Stimulated activated CD4-positive, alpha-beta T cell treated with anti-CD3 and anti-CD28 coated beads, Interleukin-4, amount 100 ng/mL, for 24 hours (primary cell): ENCODE results near the gene SPIN1.

Experiments
- DNase-seq: peaks from one replicate; pipeline ENCODE4 v3.0.0-alpha.2; 2020

Gene SPIN1

DNA sequence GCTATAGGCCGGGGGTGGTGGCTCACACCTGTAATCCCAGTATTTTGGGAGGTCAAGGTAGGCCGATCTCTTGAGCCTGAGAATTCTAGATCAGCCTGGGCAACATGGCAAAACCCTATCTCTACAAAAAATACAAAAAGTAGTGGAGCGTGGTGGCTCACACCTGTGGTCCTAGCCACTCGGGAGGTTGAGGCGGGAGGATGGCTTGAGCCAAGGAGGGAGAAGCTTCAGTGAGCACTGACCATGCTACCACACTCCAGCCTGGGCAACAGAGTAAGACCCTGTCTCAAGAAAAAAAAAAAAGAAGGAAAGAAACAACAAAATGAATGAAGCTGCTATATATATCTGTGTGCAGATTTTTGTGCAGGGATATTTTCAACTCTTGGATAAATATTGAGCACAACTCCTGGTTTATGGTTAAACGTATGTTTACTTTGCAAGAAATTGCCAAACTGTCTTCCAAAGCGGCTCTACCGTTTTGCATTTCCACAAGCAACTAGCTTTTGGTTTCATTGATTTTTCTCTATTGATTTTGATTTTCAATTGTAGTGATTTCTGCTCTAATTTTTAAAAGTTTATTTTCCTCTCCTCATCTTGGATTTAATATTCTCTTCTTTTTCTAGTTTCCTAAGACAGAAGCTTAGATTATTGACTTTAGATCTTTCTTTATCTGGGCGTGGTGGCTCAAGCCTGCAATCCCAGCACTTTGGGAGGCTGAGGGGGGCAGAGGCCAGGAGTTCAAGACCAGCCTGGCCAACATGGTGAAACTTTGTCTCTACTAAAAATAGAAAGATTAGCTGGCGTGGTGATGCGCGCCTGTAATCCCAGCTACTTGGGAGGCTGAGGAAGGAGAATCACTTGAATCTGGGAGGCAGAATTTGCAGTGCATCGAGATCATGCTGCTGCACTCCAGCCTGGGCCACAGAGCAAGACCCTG lies 49.2 kb downstream of the SPIN1 start:
- DNase-seq = no peak

GRCh38 chr9:88438811-88439210 lies 50.6 kb downstream of the SPIN1 start:
- DNase-seq = no peak

DNA sequence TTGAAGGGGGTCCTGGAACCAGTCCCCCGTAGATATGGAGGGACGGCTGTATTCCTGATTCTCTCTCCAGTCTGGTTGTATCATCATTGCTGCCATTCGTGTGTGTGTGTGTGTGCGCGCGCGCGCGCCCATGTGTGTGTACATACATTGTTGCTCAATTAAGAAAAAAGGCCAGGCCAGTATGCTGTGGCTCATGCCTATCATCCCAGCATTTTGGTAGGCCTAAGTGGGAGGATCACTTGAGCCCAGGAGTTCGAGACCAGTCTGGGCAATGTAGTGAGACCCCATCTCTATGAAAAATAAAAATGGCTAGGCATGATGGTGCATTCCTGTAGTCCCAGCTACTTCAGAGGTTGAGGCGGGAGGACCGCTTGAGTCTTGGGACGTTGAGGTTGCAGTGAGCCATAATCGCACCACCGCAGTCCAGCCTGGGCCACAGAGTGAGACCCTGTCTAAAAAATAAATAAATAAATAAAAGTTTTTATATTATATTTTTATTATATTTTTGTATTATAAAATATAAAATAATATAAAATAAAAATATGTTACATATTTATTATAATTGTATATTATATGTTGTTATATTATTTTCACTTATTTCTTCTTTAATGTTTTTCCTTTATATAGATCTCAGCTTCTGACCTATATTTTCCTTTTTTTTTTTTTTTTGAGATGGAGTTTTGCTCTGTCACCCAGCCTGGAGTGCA lies 53.2 kb downstream of the SPIN1 start:
- no peak for DNase-seq

GRCh38 chr9:88443480-88444113 lies 55.4 kb downstream of the SPIN1 start:
- DNase-seq = no peak

GRCh38 chr9:88446728-88447127 lies 58.5 kb downstream of the SPIN1 start:
- no peak for DNase-seq

- no peak for DNase-seq
These were observed 59.2 kb downstream of the SPIN1 start for GRCh38 chr9:88447431-88447830.

- DNase-seq = no peak
These were observed 62.9 kb downstream of the SPIN1 start for GRCh38 chr9:88451160-88451559.

DNA sequence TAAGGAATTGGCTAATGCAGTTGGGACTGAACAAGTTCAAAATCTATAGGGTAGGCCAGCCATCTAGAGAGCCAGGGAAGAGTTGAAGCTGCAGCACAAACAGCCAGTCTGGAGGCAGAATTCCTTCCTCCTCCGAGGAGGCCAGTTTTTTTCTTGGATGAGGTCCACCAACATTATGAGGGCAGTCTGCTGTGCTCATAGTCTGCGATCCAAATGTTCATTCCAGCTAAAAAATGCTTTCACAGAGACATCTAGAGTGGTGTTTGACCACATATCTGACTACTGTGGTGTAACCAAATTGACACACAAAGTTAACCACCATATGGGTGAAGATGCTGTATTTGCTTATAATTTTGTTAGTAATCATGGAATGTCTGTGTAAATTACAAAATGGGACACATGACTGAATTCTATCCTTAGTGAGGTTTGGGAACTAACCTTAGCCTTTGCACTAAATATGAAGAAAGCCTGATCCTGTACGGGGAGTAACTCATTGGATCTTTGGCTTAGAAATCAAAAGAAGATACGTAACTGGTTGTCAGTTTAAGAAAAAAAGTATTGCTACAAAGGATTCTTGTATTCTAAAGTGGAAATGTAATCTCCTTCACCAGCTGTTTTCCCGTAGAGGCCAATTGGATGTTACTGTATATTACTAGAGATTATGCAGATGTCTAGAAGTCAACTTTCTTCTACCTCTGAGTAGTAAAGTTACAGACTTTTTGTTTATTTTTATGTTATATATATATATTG lies 70.6 kb downstream of the SPIN1 start:
- no peak for DNase-seq

DNA sequence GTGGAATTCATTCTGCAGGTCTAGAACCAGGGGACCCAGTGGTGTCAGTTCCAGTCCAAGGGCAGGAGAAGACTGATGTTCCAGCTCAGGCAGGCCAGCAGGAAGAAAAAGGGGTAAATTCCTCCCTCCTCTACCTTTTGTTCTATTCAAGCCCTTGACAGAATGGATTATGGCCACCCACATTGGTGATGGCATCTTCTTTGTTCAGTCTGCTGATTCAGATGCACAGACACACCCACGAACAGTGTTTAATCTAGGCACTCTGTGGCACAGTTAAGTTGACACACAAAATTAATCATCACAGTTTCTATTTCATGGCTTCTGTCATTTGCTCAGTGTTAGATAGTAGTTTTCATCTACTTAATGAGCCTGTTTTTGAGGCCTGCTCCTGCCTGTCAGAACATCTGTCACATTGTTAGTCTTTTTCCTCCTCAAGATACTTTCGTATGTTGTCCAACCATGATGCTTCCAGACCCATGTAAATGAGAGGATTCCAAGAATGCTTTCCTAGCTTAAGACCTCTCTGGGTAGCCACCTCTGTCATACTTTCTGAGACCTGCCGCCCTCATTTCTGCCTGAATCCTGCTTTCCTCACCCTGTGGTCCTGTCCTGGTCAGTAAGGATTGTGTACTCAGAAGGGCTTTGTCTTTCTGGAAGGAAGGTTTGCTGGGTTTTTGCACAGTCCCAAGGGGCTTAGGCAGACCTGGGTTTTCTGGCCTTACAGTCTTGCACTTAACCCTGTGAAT lies 72.5 kb downstream of the SPIN1 start:
- peak; percentile 23 for DNase-seq

- DNase-seq = no peak
These were observed 73.9 kb downstream of the SPIN1 start for GRCh38 chr9:88462191-88462590.

GRCh38 chr9:88464851-88465250 lies 76.6 kb downstream of the SPIN1 start:
- DNase-seq = no peak

DNA sequence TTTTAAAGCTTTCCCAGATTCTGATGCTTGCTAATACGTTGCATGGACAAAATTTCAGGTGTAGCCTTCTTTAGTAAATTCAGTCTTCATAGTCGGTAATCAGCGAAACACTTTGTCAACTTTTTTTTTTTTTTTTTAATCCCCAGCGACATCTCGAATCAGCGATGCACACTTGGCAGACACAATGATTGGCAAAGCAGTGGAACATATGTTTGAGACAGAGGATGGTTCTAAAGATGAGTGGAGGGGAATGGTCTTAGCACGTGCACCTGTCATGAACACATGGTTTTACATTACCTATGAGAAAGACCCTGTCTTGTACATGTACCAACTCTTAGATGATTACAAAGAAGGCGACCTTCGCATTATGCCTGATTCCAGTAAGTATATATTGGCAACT lies 80.0 kb downstream of the SPIN1 start:
- no peak for DNase-seq

DNA sequence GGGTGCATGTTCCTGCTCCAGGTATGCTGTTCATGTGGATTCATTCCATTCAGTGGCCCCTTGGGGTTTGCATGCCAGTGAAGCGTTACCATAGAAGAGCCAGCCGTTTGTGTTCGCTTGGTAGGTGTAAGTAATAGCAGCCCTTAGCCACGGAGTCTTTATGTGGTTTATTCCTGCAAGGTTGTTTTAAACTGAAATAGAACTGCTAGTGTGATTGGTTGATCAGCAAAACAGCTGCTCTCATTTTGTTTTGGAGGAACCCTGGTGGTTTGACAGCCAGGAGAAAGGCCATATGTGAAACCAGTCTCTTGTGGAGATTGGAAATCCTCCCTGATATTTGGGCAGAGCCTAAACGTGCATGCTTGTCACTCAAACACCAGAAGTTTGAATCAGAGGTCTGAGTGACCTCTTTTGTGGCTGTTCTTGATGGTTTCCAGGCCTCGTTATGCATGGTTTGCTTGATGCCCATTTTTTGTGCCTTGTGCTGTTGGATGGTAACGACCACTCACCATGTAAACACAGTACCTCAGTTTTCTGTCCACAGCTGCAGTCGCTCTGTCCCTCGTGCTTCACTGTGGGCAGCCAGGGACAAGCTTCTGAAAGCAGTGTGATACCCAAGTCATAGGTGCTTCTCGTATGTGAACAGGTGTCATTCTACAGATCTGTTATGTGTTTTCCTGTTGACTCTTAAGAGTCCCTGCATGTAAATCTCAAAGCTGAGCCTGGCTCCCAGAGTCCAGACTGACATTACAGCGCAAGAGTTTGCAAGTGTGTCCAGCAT lies 88.4 kb downstream of the SPIN1 start:
- no peak for DNase-seq

- DNase-seq = no peak
These were observed 89.1 kb downstream of the SPIN1 start for GRCh38 chr9:88477300-88477751.

DNA sequence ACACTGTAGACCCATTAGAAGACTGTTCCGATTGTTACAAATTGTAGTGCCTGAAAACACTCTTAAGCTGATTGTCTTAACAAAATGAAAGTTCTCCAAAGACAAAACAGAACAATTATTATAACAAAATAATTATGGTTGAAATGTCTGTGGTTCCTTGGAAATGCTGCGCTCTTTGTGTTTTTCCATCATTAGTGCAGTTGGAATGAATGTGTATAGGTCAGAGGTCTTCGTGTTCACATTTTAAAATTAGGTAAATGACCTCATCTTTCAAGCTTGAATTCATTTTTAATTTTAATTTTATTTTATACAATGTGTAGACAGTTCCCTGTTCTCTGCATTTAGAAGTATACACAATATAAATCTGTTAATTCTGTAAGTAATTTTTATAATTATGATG lies 90.0 kb downstream of the SPIN1 start:
- DNase-seq = no peak

- no peak for DNase-seq
These were observed 93.7 kb downstream of the SPIN1 start for GRCh38 chr9:88481933-88482332.

DNA sequence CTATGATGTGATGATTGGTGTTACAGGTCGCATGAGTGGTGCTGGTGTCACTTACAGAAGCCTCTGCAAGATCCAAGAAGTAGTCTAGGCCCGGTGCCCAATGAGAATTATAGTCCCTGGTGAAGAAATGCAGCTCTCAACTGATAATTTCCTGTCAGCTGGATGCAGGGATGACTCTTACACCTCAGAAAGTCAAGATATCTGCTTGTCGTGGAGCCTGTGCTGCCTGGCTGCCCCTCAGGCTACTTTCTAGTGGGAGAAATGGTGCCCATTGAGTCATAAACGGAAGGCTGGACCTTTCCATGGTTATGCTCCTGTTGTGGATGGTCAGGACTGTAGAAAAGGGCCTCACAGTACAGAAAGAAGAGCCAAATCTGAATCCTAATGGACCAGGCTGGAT lies 99.9 kb downstream of the SPIN1 start:
- DNase-seq = no peak

DNA sequence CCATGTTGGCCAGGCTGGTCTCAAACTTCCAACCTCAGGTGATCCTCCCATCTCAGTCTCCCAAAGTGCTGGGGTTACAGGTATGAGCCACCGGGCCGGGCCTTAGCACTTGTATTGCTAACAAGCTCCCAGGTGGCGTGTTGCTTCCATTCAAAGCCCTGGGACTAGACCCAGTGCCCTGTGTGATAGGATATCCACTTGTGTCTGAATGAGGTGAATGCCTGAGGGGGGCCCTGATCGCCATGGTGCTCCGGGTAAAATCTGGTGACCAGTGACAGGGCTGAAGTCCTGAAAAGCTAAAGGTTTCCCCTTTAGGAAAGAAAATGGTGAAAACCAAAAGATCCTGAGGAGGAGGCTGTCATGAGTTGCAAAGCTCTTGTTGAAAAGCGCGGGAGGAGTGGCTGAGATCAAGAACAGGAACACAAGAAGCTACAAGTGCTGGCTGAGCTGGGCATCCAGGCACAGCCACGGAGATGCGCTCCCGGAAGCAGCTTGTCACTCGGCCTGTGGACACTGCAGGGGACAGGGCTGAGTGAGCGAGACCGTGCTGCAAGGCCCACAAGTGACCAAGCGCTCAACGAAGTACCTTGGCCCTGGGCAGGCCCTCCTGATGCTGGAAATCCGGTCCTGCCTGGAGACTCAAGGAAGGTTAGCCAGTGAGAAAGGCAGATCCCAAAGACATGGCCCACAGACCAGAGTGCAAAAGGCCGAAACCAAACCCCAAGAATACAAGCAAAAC lies 106.9 kb downstream of the SPIN1 start:
- no peak for DNase-seq

- DNase-seq = no peak
These were observed 109.0 kb downstream of the SPIN1 start for GRCh38 chr9:88497224-88497623.

DNA sequence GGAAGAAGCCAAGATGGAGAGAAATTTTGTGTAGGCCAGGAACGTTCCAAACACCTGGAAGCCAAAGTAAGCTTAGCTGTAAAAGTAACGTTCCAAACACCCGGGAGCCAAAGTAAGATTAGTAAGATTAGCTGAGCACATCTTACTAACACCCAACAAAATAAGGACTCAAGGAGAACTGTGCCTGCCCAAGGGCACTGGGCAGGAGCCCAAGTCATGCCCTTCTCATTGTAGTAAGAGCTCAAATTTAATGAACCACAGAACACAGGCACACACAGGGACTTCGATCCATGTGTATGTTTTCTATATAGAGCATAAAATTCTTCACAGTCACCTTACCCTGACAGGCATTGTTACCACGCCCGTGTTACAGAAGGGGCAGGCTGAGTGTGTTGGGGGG lies 110.6 kb downstream of the SPIN1 start:
- no peak for DNase-seq

DNA sequence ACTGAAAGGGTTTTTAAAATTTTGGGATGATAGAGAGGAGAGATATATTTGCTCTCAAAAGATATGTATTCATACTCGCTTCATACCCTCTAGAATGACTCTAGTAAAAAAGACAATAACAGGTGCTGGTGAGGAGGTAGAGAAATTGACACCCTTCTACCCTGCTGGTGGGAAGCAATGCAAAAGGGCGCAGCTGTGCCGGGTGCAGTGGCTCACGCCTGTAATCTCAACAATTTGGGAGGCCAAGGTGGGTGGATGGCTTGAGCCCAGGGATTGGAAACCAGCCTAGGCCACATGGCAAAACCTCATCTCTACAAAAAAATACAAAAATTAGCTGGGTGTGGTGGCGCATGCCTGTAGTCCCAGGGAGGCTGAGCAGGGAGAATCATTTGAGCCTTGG lies 112.8 kb downstream of the SPIN1 start:
- no peak for DNase-seq
